ENCODE data around the gene IER5L.

DNA sequence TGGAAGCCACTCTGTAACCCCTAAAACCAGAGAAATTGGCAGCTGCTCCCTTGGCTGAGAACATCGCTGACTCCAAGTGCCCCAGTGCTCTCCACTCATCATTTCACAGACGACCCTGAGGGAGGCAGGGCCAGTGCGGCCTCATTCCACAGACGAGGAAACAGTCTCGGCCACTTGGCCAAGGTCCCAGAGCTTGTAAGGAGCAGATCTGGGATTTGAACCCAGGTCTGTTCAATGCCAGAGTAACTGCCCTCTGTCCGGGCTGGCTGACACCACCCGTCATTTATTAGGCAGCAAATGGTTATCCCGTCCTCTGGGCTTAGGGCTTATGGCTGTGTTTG lies 19.9 kb upstream of the IER5L start:
- TF ChIP-seq, protein P1, sequence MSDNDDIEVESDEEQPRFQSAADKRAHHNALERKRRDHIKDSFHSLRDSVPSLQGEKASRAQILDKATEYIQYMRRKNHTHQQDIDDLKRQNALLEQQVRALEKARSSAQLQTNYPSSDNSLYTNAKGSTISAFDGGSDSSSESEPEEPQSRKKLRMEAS (IDR thresholded peaks at IDR 0.05; ENCODE audit: insufficient read depth, insufficient read length) = no peak
- no peak for TF ChIP-seq CTCF (IDR thresholded peaks at IDR 0.05; ENCODE audit: extremely low read depth in 1 of 2, insufficient read depth in 1 of 2, low read depth in 1 of 2, low read length in 2 of 2)
- no peak for TF ChIP-seq POLR2A (IDR thresholded peaks at IDR 0.05; ENCODE audit: low read depth, low read length)
- no peak for TF ChIP-seq POLR2AphosphoS5 (IDR thresholded peaks at IDR 0.05; ENCODE audit: insufficient read depth, low read depth, low read length)
- TF ChIP-seq EZH2 (IDR thresholded peaks at IDR 0.05; ENCODE audit: borderline replicate concordance, low read depth, low read length, severe bottlenecking) = no peak
- TF ChIP-seq FOS (IDR thresholded peaks at IDR 0.05; ENCODE audit: borderline replicate concordance, insufficient read depth, low read length) = no peak
- TF ChIP-seq MYC (IDR thresholded peaks at IDR 0.05; ENCODE audit: low read depth, low read length) = no peak
- TF ChIP-seq JUN (IDR thresholded peaks at IDR 0.05; ENCODE audit: borderline replicate concordance, insufficient read depth, insufficient read length, low read depth) = no peak
- TF ChIP-seq GATA2 (IDR thresholded peaks at IDR 0.05; ENCODE audit: insufficient read depth, insufficient read length, low read depth, low read length) = no peak

All from endothelial cell of umbilical vein (primary cell).